ENCODE measurements around the gene RAI14. TPM values are rescaled to one million over a fixed set of nuclear protein-coding genes. Genes with fewer than 3 reads are reported as not detected.

The RAI14 gene
- total and polyA plus RNA-seq, 11 donors = 1.7 to 34.3 (median 10.7) TPM

GRCh38 chr5:34848230-34848629 lies 192.1 kb downstream of the RAI14 start:
- TF ChIP-seq POLR2A (IDR thresholded peaks at IDR 0.05) (no peak), CTCF (IDR thresholded peaks at IDR 0.05) (no peak)
- H3K36me3 ChIP-seq = no peaks in the 10 kb centered on the region
- 92 to 99% (median 94%) methylated on average over 2 of the region's 2 CpGs for WGBS, 4 donors
- no peak overlapping the region for H3K27ac ChIP-seq
- intact Hi-C loops (cut with DNase I) = no loop called here
- H3K27me3 ChIP-seq = no peaks in the 10 kb centered on the region
- DNase-seq (no peak), ATAC-seq (no peak)
- no peaks in the 10 kb centered on the region for H3K4me1 ChIP-seq
- H3K9me3 ChIP-seq = no peaks in the 10 kb centered on the region
- no peak overlapping the region for H3K4me3 ChIP-seq

GRCh38 chr5:34849253-34849652 lies 193.1 kb downstream of the RAI14 start:
- intact Hi-C loops (cut with DNase I) = no loop called here
- no peaks in the 10 kb centered on the region for H3K36me3 ChIP-seq
- H3K9me3 ChIP-seq = no peaks in the 10 kb centered on the region
- 89 to 92% (median 91%) methylated on average over 3 of the region's 3 CpGs for WGBS, 4 donors
- H3K27me3 ChIP-seq = no peaks in the 10 kb centered on the region
- TF ChIP-seq CTCF (IDR thresholded peaks at IDR 0.05) (no peak), POLR2A (IDR thresholded peaks at IDR 0.05) (no peak)
- no peaks in the 10 kb centered on the region for H3K4me1 ChIP-seq
- DNase-seq = no peak
- no peak overlapping the region for H3K27ac ChIP-seq
- ATAC-seq = no peak
- H3K4me3 ChIP-seq = no peak overlapping the region

- Histone ChIP-seq H3K27ac (no peak overlapping the region), H3K4me1 (no peaks in the 10 kb centered on the region), H3K4me3 (no peak overlapping the region), H3K27me3 (no peaks in the 10 kb centered on the region), H3K9me3 (no peaks in the 10 kb centered on the region), H3K36me3 (no peaks in the 10 kb centered on the region)
- 84 to 91% (median 87%) methylated on average over 4 of the region's 4 CpGs for WGBS, 4 donors
- intact Hi-C loops (cut with DNase I) = no loop called here
- no peak for TF ChIP-seq CTCF (IDR thresholded peaks at IDR 0.05)
- no peak for TF ChIP-seq POLR2A (IDR thresholded peaks at IDR 0.05)
- DNase-seq (no peak), ATAC-seq (no peak)
These were observed 198.5 kb downstream of the RAI14 start for GRCh38 chr5:34854459-34855174.

- Histone ChIP-seq H3K36me3 (no peaks in the 10 kb centered on the region), H3K27ac (no peak overlapping the region), H3K4me1 (no peaks in the 10 kb centered on the region), H3K9me3 (no peaks in the 10 kb centered on the region), H3K4me3 (no peak overlapping the region), H3K27me3 (no peaks in the 10 kb centered on the region)
- no peak for TF ChIP-seq CTCF (IDR thresholded peaks at IDR 0.05)
- TF ChIP-seq POLR2A (IDR thresholded peaks at IDR 0.05) = no peak
- intact Hi-C loops (cut with DNase I) = no loop called here
- WGBS, 4 donors = 76 to 88% (median 84%) methylated on average over 3 of the region's 3 CpGs
- DNase-seq = no peak
- no peak for ATAC-seq
These were observed 201.0 kb downstream of the RAI14 start for GRCh38 chr5:34857161-34857560.

Data from heart left ventricle (tissue), 16 donors.